GM18873 (cell line): ENCODE data around the gene ZNF683.

ENCODE experiments used
- ATAC-seq: cut with Tn5 transposase; IDR thresholded peaks from one replicate; pipeline ENCODE4 v1.9.1; 2021; ENCODE audit warnings: mild to moderate bottlenecking, moderate library complexity, moderate number of reproducible peaks; ENCODE audit not compliant: unreplicated experiment, low FRiP score

ZNF683 gene

DNA sequence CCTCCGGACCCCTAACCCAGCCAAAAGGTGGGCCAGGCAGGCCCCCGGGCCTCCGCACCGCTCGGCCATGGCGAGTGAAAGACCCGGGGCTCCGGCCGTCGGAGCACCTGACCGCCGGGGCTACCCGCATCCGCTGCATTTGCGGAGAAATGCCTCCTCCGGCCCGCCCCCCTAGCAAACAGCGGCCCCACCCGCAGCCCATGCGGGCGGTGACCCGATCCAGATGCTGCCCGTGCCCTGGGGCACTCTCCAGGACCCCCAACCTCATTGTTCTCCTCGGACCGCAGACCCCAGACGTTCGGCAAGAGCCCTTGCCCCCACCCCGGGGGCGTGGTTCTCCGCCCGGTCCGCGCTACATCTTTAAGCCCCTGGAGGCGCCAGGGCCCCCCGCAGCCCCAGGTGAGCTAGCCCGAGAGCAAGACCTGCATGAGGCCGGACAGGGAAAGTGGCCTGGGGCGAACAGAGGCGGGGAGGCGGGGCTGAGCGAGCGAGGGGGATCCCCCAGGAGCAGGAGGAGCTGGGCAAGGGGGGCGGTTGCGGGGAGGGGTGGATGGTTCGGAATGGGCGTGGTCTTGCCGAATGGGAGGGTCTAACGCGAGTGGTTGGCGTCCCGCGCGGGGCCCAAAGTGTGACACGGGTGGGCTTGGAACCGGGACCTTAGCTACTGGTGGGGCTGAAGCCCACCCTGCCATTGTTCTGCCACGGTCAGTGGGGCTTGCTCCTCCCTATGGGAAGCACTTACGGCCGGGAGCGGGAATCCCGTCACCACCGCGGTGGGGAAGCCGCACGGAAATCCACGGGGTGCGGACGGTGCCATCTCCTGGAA lies 12.4 kb downstream of the ZNF683 start:
- ATAC-seq, result no peak

DNA sequence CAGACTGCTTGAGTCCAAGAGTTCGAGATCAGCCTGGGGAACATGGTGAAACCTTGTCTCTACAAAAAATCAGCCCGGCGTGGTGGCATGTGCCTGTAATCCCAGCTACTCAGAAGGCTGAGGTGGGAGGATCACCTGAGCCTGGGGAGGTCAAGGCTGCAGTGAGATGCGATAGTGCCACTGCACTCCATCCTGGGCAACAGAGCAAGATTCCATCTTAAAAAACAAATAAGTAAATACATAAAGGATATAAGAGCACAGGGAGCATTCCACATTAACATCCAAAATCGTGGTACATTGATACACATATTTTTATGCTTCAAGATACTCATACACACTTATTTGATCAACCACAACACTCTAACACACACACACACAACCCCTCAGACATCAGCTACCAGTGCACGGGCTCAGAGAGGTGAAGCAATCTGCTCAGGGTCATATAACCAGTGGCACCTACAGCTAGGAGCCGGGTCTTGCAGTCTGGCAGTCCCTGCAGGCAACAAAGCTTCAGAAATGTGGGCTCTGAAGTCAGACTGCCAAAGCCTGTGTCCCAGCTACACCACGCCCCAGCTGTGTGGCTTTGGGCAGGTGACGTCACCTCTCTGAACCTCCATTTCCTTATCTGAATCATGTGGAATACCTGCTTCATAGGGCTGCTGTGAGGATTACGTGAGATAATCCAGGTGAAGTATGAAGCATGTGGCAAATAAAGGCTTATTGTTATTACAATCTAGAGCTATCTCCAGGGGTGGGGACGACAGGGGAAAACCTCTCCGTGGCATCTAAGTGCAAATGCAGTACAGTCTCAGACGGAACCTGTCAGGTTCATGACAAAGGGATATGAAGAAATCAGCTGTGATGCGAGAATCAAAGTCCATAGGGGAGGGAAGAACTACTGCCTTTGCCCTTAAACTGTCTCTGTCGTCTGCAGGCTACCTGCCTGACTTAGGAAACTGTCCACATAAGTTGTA lies 13.9 kb downstream of the ZNF683 start:
- no peak for ATAC-seq

DNA sequence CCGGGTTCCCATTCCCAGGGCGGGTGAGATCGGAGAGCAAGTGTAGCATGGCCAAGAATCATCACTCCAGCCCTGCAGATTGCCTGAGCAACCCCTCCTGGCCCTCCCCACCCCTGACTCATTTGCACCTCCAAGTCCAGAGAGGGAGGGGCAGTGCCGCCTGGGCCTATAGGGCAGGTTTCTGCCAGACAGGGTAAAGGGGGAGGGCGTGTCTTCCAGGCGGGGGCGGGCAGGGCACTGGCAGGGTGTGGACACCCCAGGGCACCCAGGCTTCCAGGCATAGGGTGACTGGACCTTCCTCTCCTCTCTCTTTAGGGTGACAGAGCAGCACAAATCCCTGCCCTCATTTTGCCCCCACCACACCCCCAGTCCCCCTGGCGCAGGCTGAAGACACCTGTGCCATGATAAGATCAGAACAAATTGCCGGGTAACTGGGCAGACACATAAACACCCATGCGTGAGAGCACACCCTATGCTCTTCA lies 15.4 kb downstream of the ZNF683 start:
- no peak for ATAC-seq

DNA sequence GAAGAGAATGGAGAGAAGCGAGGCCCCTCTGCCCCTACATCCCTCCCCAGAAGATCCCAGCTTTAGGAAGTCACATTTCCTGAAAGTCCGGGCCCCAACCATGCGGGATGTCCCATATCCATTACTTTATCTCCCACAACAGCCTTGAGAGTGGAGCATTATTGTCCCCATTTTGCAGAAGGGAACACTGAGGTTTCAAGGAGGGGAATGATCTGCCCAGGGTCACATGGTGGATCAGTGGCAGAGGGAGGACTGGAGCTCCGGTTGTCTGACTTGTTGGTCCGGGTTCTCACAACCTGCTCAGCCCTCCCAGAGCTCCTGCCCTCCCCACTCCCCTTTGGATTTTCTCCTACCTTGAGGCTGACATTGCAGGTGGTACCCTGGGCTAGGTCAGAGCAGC lies 16.4 kb downstream of the ZNF683 start:
- ATAC-seq, result no peak

DNA sequence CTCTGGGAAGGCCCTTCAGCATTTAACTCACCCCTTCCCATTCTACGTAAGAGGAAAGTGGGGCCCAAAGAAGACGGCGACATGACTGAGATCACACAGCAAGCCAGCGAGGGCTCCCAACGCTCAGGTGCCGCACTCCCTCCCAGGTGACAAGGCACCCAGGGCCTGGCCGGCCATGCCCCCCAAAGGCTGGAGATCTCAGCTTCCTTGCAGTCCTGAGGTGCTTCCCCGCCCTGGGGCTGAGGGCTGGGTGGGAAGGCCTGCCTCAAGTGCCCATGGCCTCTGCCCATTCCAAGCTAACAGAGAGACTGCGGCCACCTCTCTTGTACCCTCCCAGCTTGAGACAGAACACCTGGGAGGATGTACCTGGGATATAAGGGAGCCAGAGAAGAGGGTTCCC lies 17.6 kb downstream of the ZNF683 start:
- ATAC-seq, result no peak

DNA sequence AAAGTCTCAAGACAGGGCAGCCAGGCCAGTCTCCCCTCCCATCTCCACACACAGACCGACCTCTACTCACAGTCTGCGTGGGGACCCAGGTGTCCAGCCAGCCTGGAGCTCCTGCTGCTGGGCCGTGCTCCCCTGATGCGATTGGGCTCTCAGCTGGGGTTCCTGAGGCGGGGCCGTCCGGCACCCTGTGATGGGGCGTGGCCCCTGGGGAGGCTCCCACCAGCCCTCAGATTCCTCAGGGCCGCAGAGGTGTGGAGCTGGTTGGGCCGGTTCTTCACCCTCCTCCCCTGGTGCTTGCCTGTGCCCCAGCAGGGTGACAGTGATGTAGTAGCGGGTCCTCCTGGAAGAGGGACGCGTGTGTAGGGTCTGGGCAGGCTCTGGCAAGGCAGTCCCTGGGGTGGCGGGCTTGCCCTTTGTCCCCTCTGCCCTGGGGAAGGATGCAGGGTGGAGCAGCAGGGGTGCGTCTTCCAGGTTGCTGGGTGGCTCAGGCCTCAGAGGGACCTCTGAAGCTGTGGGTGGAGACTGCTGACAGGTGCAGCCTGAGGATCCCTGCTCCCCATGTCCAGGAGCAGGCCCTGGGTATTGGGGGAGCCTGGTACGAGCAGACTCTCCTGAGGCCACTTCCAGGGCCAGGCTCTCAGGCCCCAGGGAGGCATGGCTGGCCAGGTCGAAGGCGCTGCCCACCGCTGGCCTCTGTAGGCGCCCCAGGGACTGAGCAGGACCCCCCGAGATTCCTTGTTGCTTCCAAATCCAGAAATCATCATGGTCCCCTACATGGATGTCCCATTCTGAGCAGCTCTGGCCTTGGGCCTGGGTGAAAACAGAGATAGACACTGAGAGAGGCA lies 18.4 kb downstream of the ZNF683 start, which contains the start of gene CRYBG2:
Gene CRYBG2, minus strand, starts transcription at position 155 of the 845 bp plus-strand sequence. CDS start 7,473 bp downstream, outside the sequence.
- no peak for ATAC-seq

DNA sequence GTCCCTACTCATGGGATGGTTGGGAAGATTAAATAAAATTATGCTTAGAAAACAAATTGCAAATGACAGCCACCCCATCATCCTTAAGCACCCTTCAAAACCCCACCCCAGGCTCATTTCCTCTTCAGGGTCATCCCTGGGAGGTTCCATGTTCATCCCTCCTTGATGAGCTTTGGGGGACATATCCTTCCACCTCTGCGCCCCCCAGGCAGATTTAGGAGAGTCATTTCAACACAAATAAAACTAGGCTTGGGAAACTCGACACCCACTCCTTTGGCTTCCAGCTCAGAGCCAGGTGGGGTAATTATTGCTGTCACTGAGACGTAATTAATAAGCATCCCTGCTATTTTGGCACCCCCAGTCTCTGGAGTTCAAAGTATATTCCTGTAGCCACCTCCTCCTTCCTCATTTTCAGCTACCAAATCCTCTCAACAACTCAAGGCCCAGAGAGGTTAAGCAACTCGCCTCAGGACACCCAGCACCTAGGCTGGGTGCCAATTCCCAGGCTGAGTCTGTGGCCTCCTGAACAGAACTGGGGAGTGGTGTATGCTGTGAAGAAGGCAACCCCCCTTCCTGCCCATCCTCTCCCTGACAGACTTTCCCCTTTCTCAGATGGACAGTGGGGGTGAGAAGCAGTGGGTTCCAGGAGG lies 19.2 kb downstream of the ZNF683 start:
- no peak for ATAC-seq

DNA sequence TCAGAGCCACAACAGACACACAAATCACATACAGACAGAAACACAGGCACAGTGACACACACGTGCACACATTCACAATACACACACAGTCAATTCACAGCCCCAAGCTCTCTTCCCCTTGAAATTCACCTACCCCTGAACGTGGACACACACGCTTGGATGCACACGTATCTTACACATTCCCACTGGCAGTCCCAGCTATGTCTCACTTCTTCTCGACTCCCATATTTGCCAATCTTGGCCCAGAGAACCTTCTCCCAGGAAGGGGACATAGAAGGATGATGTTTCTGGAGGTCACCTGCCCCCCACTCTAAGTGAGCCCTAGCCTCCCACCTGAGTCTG lies 20.2 kb downstream of the ZNF683 start:
- no peak for ATAC-seq

DNA sequence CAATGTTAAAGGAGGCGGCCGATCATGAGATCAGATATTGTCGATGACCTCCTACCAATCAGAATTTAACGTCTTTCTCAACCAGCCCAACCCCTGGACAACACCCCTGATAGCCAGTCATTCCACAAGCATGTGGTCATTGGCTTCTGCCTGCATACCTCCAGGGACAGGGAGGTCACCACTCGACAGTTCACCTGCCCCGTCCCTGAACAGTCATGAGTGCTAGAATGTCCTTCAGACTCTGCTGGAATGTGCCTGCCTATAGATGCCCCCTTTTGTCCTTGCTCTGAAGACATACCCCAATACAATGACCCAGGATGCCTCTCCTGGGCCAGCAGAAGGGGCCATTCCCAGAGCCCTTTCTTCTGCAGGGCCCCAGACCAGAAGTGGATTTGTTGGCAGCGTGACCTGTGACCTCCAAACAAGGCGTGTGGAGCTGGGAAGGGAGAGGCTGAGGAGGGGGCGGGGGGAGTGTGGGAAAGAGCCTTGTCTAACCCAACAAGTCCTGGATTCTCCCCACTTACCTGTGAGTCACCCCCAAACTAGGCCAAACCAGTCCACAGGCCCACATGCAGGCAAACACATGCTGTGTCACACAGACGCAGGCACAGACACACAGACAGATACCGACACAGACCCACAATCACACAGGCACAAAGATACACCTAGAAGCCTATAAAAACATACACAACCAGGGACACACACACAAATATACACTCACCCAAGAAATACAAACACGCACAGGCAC lies 20.8 kb downstream of the ZNF683 start:
- no peak for ATAC-seq

DNA sequence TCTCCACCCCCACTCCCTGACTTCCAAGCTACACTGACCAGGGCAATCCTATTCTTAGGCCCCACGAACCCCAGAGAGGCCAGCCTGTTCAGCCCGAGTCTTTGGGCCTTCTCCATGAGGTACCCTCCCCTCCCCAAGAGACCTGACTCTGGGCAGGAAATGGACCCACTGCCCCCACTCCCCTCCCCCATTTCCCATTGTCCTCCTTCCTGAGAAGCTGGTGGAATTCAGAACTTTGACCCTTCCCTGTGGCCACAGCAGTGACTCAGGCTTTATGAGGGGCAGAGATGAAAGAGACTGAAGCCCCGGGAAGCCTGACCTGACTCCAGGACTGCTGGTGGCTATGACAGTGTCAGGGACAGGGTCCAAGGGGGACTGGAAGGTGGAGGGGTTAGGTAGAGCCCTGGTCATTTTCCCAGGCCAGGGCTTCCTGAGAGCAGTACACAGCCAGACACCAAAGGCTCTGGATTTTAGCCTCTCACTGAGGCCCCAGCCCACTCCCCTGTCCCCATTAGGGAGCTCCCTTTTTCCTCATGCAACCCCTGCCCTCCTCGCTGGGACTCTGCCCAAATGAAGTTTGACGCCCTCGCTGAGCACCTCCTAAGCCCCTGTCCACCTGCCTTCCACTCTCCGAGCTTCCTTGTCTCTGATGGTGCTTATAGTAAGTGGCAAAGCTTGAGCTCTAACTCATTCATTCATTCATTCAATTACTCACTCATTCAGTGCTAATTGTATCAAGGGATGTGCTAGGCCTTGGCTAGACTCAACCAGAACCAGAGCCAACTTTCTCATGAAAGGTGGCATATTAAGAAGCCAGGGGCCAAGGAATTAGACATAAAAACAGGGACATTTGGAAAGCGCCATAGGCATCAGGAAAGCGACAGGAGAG lies 21.6 kb downstream of the ZNF683 start:
- ATAC-seq, result no peak

DNA sequence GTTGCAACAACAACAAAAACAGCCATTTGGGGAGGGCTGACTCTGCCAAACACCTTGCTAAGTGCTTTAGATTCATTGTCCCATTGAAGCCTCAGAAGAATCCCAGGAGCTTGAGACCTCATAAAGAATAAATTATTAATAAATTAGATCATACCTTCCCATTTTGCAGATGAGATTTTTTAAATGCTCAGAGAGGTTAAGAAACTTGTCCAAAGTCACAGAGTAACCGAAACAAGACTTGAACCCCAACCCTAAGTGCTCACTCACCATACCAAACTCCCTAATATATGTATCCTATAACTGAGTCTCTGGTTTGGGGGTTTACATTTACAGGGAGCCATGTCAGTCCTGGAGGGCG lies 22.2 kb downstream of the ZNF683 start:
- no peak for ATAC-seq

DNA sequence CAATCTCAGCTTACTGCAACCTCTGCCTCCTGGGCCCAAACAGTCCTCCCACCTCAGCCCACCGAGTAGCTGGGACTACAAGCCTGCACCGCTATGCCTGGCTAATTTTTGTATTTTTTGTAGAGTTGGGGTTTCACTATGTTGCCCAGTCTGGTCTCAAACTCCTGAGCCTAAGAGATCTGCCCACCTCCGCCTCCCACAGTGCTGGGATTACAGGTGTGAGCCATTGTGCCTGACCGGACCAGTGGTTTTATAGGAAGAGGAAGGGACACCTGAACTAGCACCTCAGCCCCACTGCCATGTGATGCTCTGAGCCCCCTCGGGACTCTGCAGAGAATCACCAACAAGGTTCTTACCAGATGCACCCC lies 22.7 kb downstream of the ZNF683 start:
- ATAC-seq, result no peak

DNA sequence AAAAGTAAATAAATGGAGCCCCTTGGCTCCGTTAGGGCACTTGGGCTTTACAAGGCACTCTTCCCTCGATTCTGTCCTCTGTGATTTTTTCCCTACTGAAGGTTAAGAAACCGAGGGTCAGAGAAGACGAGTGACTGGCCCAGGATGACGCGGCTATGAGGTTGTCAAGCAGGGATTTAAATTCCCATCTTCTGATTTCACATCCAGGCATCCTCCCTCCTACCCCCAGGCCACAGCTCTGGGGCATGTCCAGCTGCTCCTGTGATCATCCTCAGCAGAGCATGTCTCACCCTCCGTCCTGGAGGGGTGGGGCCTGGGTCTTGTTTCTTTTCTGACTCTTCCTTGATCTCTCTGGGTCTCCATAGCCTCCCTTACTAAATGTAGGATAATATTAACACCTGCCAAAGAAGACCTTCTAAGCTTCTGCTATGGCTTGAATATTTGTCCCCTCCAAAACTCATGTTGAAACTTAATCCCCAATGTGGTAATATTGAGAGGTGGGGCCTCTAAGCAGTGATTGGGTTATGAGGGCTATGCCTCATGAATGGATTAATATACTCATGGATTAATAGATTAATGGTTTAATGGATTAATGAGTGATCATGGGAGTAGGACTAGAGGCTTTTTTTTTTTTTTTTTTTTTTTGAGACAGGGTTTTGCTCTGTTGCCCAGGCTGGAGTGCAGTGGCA lies 23.2 kb downstream of the ZNF683 start:
- no peak for ATAC-seq

DNA sequence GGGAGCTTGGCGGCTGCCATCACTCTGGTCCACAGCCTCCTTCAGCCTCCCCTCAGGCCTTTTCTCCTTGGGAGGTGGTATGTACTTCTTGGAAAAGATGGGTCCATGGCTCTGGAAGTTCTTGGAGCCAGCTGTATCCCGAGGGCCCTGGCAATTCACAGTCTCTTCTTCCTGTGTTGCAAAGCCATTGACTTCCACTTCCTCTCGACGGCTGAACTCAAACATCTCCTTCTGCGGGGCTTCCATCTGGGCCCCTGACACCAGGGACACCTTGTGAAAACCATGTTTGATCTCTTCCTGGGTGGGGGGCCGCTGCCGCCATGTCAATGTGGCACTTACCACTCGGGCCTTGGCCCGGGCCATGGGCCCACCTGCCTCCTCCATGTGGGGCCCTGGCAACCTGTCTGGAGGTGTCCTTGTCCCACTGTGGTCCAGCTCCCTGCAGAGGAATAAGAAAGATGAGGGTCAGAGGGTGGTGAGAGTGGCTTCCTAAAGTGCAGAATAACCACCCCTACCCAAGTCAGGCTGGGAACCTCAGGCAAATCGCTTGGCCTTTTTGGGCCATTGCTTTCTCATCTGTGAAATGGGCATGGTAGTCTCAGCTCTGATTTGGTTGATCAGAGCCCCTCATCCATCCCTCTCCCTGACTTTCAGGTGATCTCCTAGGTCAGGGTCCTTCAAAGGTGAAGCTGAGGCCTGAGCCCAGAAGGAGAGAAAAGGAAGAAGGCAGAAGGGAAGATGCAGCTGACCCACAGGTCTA lies 26.1 kb downstream of the ZNF683 start:
- ATAC-seq, result no peak

DNA sequence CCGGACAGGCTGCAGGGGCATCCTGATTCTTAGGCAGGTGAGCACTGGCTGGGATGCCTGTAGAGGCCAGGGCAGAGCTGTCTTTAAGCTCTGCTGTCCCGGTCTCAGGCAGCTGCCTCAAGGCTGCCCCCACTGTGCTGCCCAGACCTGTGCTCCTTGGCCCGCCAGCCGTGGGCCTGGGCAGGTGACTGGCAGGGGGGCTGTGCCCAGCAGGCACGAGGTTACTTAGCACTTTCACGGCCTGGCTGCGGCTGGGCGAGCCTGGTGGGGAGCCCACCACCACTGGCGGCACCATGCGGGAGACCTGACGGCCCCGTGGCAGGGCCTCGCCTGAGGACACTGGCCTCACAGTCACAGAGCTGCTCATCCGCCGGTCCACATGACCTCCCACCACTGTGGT lies 26.8 kb downstream of the ZNF683 start:
- ATAC-seq, result no peak

DNA sequence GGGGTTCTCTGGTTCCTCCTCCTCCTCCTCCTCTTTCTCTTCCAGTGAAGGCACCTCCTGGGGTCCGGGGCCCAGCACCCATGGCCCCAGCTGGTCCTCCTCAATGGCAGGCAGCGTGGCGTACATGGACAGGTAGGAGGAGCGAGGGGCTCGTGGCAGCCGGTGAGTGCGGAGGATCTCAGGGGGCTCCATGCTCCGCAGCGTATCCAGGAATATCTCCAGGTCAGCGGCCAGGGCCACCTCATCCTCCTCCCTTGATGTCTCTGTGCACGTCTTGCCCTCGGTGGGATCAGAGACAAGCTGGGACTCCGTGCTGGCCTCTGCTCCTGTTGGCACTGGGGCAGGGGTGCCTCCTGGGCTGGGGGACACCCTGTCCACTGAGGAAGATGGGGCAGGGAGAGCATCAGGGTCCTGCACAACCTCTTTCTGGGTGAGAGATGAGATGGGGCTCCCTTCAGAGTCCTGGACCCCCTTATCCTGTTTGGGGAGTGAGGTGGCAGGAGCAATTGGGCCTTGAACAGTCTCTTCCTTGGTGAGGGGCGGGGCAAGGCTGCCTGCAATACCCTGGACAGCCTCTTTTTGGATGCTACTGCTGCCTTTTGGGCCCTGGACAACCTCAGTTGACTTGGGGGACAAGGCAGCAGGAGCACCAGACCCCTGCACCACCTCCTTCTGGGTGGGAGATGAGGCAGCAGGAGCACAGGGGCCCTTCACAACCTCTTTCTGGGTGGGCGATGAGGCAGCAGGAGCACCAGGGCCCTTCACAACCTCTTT lies 28.2 kb downstream of the ZNF683 start:
- no peak for ATAC-seq
